ENCODE data around the gene N4BP3. TPM values are rescaled to one million over a fixed set of nuclear protein-coding genes. Genes with fewer than 3 reads are reported as not detected.
"Not testable (repeated sequence)": the region's sequence is repeated elsewhere in the genome, so short reads cannot be mapped to it uniquely, and the experiment has no call there.

N4BP3 gene
- total RNA-seq, 4 donors from 2014 or later: 0.84 to 1.3 (median 0.94) TPM

DNA sequence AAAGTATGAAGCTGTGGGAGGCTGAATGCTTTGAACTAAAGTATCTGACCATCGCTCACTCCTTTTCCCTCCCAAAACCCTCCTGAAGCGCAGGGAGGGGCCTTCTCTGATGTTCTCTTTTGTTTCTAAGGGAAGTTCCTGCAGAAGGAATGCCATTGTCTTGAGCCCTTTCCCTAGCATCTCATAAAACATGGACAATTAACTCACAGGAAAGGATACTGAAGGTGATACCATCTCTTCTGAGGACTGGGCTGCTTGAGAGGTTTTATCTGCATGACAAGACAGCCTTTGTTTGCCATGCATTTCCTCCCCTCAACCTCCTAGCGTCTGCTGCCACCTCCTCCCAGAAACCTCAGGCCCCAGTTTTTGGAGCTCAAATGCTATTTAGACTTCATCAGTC, 13.2 kb downstream of the N4BP3 start:
- DNase-seq (ENCODE audit: low spot score in 2 of 2): no peak
- Histone ChIP-seq H3K27me3 (peaks cover 0 to 12% of the 10 kb centered on the region in 2 donors), H3K9me3 (no peaks in the 10 kb centered on the region), H3K27ac (no peak overlapping the region), H3K4me1 (peaks cover 0 to 24% (median 3%) of the 10 kb centered on the region in 4 donors), H3K4me3 (no peak overlapping the region), H3K36me3 (no peaks in the 10 kb centered on the region)
- TF ChIP-seq POLR2A (IDR thresholded peaks at IDR 0.05): no peak
- no peak for TF ChIP-seq EP300 (IDR thresholded peaks at IDR 0.05)
- TF ChIP-seq, protein P1, sequence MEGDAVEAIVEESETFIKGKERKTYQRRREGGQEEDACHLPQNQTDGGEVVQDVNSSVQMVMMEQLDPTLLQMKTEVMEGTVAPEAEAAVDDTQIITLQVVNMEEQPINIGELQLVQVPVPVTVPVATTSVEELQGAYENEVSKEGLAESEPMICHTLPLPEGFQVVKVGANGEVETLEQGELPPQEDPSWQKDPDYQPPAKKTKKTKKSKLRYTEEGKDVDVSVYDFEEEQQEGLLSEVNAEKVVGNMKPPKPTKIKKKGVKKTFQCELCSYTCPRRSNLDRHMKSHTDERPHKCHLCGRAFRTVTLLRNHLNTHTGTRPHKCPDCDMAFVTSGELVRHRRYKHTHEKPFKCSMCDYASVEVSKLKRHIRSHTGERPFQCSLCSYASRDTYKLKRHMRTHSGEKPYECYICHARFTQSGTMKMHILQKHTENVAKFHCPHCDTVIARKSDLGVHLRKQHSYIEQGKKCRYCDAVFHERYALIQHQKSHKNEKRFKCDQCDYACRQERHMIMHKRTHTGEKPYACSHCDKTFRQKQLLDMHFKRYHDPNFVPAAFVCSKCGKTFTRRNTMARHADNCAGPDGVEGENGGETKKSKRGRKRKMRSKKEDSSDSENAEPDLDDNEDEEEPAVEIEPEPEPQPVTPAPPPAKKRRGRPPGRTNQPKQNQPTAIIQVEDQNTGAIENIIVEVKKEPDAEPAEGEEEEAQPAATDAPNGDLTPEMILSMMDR (IDR thresholded peaks at IDR 0.05): no peak
- WGBS, 2 donors: 45 to 47% methylated on average over 3 of the region's 3 CpGs

DNA sequence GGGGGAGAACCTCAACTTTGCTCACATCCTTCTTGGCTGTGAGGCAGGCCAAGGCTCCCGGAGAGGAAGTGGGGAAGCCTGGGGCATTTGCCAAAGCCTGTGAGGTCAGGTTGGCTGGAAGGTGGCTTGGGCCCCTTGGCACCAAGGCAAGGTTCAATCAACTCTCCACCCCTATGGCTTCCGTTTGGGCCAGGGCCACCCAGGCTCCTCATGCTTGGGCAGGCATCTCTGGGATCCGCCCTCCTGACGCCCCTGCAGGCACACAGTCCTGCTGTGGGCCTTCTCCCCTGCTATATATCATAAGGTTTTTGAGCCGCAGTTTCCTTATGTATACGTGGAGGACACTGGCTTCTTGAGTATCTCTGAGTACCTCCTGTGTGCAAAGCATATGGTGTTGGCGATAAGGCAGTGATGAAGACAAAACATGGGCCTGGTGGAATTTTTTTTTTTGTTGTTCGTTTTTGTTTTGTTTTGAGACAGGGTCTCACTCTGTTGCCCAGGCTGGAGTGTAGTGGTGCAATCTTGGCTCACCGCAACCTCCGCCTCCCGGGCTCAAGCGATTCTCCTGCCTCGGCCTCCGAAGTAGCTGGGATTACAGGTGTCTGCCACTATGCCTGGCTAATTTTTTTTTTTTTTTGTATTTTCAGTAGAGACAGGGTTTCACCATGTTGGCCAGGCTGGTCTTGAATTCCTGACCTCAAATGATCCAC, 14.1 kb downstream of the N4BP3 start:
- not testable (repeated sequence) for H3K36me3 ChIP-seq; H3K27ac ChIP-seq; H3K9me3 ChIP-seq; H3K4me3 ChIP-seq; H3K27me3 ChIP-seq; DNase-seq (ENCODE audit: low spot score in 2 of 2)
- H3K4me1 ChIP-seq: peaks cover 0 to 25% (median 9%) of the 10 kb centered on the region in 4 donors
- WGBS, 2 donors: 82 to 84% methylated on average over 13 to 14 of the region's 14 CpGs

DNA sequence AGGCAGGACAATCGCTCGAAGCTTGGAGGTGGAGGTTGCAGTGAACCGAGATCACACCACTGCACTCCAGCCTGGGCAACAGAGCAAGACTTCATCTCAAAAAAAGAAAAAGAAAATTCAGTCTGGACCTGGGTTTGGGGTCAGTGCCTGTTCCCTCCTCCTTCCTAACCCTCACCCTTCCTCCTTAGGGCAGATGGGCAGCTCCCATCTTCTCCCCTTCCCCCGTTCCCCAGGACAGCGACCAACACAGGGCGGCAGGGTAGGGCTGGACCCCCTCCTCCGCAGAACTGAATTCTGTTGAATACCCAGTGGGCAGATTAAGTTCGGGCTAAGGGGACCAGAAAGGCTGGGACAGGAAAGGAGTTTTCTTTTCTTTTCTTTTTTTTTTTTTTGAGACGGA, 16.0 kb downstream of the N4BP3 start:
- 92% methylated on average over 9 of the region's 9 CpGs for WGBS, 2 donors
- H3K4me1 ChIP-seq: peaks cover 0 to 25% (median 9%) of the 10 kb centered on the region in 4 donors
- peaks cover 0 to 14% (median 0%) of the 10 kb centered on the region in 3 donors for H3K36me3 ChIP-seq
- H3K27me3 ChIP-seq: no peaks in the 10 kb centered on the region
- no peaks in the 10 kb centered on the region for H3K9me3 ChIP-seq
- DNase-seq (ENCODE audit: low spot score in 2 of 2): no peak
- TF ChIP-seq, protein P1 (IDR thresholded peaks at IDR 0.05): no peak
- TF ChIP-seq POLR2A (IDR thresholded peaks at IDR 0.05) (no peak), EP300 (IDR thresholded peaks at IDR 0.05) (no peak)
- no peak overlapping the region for H3K4me3 ChIP-seq
- no peak overlapping the region for H3K27ac ChIP-seq

DNA sequence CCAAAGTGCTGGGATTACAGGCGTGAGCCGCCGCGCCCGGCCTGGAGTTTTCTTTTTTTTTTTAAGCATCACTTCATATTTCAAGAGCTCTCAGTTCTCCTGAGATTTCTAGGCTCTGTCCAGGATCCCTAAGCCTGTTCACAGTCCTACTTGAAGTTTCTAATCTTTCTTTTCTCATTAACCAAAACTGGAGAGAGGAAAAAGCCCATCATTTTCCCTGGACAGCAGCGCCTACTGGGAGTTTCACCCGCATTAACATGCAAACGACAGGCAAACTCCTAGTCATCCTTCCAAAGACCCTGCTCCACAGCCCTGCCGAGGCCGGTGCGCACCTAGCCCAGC, 16.9 kb downstream of the N4BP3 start:
- DNase-seq (ENCODE audit: low spot score in 2 of 2); H3K9me3 ChIP-seq; H3K27me3 ChIP-seq: not testable (repeated sequence)
- Histone ChIP-seq H3K4me1 (peaks cover 0 to 25% (median 9%) of the 10 kb centered on the region in 4 donors), H3K27ac (peak overlapping the region; percentile 69 to 98 (median 93)), H3K36me3 (peaks cover 0 to 21% (median 0%) of the 10 kb centered on the region in 3 donors), H3K4me3 (peak overlapping the region; percentile 59 to 99 (median 84))
- 22 to 24% methylated on average over 11 of the region's 11 CpGs for WGBS, 2 donors

DNA sequence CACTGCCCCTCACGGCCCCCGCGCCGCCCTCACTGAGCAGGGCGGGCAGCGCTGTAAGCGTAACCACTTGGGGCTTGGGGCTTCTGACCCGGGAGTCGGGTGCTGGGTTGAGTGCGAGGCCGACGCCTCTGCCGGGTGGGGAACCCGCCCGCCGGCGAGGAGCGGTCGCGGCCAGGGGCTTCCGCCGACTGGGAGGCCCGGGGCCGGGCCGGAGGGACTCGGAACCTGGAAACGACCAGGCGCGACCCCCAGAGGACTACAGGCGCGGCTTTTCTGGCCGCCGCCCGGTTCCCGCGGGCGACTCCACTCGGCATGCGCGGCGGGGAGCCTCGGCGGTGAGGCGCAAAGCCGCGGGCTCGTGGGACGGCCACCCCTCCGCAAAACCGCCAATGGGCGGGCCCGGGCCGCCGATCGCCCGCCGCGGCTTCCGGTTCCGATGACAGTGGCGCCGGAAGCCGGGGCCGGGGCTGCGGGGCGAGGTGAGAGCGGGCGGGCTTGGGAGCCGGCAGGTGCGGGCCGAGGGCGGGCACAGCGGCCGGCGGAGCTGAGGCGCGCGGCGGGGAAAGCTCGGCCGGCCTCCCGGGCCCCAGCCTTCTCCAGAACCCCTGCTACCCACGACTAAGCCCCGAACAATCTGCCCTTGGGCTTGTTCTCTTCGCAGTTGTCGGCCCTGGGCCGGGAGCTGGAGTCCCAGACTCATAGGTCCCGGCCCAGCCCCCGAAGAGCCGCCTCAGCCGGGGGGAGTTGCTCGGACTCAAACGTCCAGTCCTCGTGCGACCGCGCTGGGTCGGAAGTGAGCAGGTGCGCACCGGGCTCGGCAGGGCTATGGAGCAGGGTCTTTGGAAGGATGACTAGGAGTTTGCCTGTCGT, 17.5 kb downstream of the N4BP3 start, which contains the start of gene RMND5B:
RMND5B (plus strand) TSS at position 439 of the 870 bp plus-strand sequence. CDS start 7,106 bp downstream, outside the sequence.
- peak; percentile 44 to 67 for DNase-seq (ENCODE audit: low spot score in 2 of 2)
- H3K4me3 ChIP-seq: peak within 1 kb of the TSS; percentile 59 to 99 (median 84)
- no peaks in the 10 kb centered on the region for H3K27me3 ChIP-seq
- H3K4me1 ChIP-seq: peaks cover 0 to 25% (median 9%) of the 10 kb centered on the region in 4 donors
- 0 to 1% methylated on average over 42 to 54 of the region's 102 CpGs for WGBS, 2 donors
- peaks cover 0 to 27% (median 0%) of the 10 kb centered on the region in 3 donors for H3K36me3 ChIP-seq
- H3K27ac ChIP-seq: peak within 1 kb of the TSS; percentile 69 to 98 (median 93)
- peak in 1 of 2 donors; percentile 52 for TF ChIP-seq POLR2A (IDR thresholded peaks at IDR 0.05)
- TF ChIP-seq, protein P1 (IDR thresholded peaks at IDR 0.05): peak in 2 of 5 experiments; percentile 13 to 28
- peak in 1 of 2 donors; percentile 39 for TF ChIP-seq EP300 (IDR thresholded peaks at IDR 0.05)
- H3K9me3 ChIP-seq: no peaks in the 10 kb centered on the region
